Measurements from ENCODE around the gene CIROP.

DNA sequence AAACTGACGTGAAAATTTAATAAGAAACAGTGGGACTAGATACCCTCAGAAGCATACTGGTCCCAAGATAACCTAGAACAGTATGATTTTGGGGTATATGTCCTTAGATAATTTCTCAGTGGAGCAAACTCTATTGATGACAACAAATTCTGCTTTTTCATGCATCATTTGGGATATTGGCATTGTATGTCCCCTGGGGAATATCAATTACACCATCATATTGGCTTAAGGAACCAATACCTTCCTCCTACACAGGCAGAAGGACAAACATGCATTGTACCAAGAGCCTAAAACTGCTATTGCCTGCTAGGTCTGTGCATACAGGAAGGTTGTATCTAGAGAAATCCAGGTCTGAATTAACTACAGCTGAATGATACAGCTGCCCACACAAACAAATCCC is 29.9 kb downstream of the CIROP start:
- TF ChIP-seq, protein P1, sequence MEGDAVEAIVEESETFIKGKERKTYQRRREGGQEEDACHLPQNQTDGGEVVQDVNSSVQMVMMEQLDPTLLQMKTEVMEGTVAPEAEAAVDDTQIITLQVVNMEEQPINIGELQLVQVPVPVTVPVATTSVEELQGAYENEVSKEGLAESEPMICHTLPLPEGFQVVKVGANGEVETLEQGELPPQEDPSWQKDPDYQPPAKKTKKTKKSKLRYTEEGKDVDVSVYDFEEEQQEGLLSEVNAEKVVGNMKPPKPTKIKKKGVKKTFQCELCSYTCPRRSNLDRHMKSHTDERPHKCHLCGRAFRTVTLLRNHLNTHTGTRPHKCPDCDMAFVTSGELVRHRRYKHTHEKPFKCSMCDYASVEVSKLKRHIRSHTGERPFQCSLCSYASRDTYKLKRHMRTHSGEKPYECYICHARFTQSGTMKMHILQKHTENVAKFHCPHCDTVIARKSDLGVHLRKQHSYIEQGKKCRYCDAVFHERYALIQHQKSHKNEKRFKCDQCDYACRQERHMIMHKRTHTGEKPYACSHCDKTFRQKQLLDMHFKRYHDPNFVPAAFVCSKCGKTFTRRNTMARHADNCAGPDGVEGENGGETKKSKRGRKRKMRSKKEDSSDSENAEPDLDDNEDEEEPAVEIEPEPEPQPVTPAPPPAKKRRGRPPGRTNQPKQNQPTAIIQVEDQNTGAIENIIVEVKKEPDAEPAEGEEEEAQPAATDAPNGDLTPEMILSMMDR (conservative IDR thresholded peaks at IDR 0.05 in 1 of 2, IDR thresholded peaks at IDR 0.05 in 1 of 2; ENCODE audit: low read depth in 1 of 2, low read length in 2 of 2) = no peak
- no peak for TF ChIP-seq EZH2 (IDR thresholded peaks at IDR 0.05; ENCODE audit: low read length, missing control alignments)

All from fibroblast of lung (primary cell).